CD14-positive monocyte (primary cell): ENCODE data around the gene UNK. TPM values are rescaled to one million over a fixed set of nuclear protein-coding genes. Genes with fewer than 3 reads are reported as not detected.

ENCODE experiments used
- DNase-seq, 3 donors: peaks; one replicate each; pipeline ENCODE4 v3.0.0-alpha.2; 2011 to 2022
- H2AFZ ChIP-seq: 2 replicates; pipeline ENCODE4 v1.6.0; 2012; ENCODE audit warnings: mild to moderate bottlenecking, low read depth, low read length, inconsistent platforms; ENCODE audit not compliant: insufficient read depth, poor library complexity, severe bottlenecking
- H3K27ac ChIP-seq, 2 donors: 1 replicate in 1 of 2; 2 replicates in 1 of 2; pipeline ENCODE4 v1.5.1; 2012 to 2013; ENCODE audit warnings: low read length in 2 of 2, control low read depth in 1 of 2, inconsistent platforms in 1 of 2, low read depth in 1 of 2, mild to moderate bottlenecking in 1 of 2
- H3K27me3 ChIP-seq, 2 donors: one replicate each; pipeline versions ENCODE4 v1.6.0 to v1.6.1; 2011 to 2013; ENCODE audit warnings: low read length in 2 of 2; ENCODE audit not compliant: control insufficient read depth in 2 of 2, insufficient read depth in 2 of 2
- H3K36me3 ChIP-seq, 2 donors: replicated peaks in 1 of 2; 1 replicate in 1 of 2; 2 replicates in 1 of 2; pipeline versions ENCODE4 v1.5.1 to v1.6.1; 2012 to 2013; ENCODE audit warnings: low read length in 2 of 2, control low read depth in 1 of 2, inconsistent platforms in 1 of 2, mild to moderate bottlenecking in 1 of 2; ENCODE audit not compliant: insufficient read depth in 2 of 2, control insufficient read depth in 1 of 2
- H3K4me1 ChIP-seq, 2 donors: 1 replicate in 1 of 2; 2 replicates in 1 of 2; pipeline versions ENCODE4 v1.5.1 to v1.6.1; 2012 to 2013; ENCODE audit warnings: low read length in 2 of 2, control low read depth in 1 of 2, inconsistent platforms in 1 of 2, mild to moderate bottlenecking in 1 of 2, moderate library complexity in 1 of 2; ENCODE audit not compliant: insufficient read depth in 2 of 2, control insufficient read depth in 1 of 2
- H3K4me2 ChIP-seq: replicated peaks from 2 replicates; pipeline ENCODE3; 2012; ENCODE audit warnings: low read length, moderate library complexity, mild to moderate bottlenecking; ENCODE audit not compliant: poor library complexity, severe bottlenecking; ENCODE audit errors: extremely low read depth
- H3K4me3 ChIP-seq, 3 experiments: fragments of 200-600 bp in 1 of 3; sonication (generic) in 1 of 3; replicated peaks in 1 of 3; 1 replicate in 2 of 3; 2 replicates in 1 of 3; pipeline ENCODE4 v1.5.1; 2011 to 2013; ENCODE audit warnings: low read length in 3 of 3, mild to moderate bottlenecking in 3 of 3, control low read depth in 2 of 3, low read depth in 2 of 3, inconsistent platforms in 1 of 3, moderate library complexity in 1 of 3
- H3K79me2 ChIP-seq: 2 replicates; pipeline ENCODE4 v1.6.0; 2012; ENCODE audit warnings: mild to moderate bottlenecking, control low read depth, inconsistent platforms, low read length, moderate library complexity; ENCODE audit not compliant: insufficient read depth
- H3K9ac ChIP-seq: 2 replicates; pipeline ENCODE4 v1.6.0; 2017; ENCODE audit warnings: low read length, mild to moderate bottlenecking; ENCODE audit not compliant: insufficient read depth, poor library complexity, severe bottlenecking
- H3K9me3 ChIP-seq, 2 donors: replicated peaks in 1 of 2; 1 replicate in 1 of 2; 2 replicates in 1 of 2; pipeline versions ENCODE4 v1.5.1 to v1.6.1; 2012 to 2013; ENCODE audit warnings: low read length in 2 of 2, control low read depth in 1 of 2; ENCODE audit not compliant: control insufficient read depth in 1 of 2, insufficient read depth in 1 of 2
- H4K20me1 ChIP-seq: 2 replicates; pipeline ENCODE4 v1.6.0; 2012; ENCODE audit warnings: mild to moderate bottlenecking, low read length, control low read depth, moderate library complexity; ENCODE audit not compliant: insufficient read depth
- H3K27ac Mint-ChIP-seq, 7 donors: one replicate each; pipeline ENCODE4 v1.8.0; 2020; ENCODE audit warnings: mild to moderate bottlenecking in 7 of 7, mixed read lengths in 7 of 7, moderate library complexity in 6 of 7, inconsistent platforms in 2 of 7
- H3K27me3 Mint-ChIP-seq, 3 donors: one replicate each; pipeline ENCODE4 v1.8.0; 2021 to 2022; ENCODE audit warnings: low read depth in 3 of 3, mild to moderate bottlenecking in 3 of 3, mixed read lengths in 3 of 3, moderate library complexity in 3 of 3, inconsistent platforms in 1 of 3
- H3K36me3 Mint-ChIP-seq, 2 donors: one replicate each; pipeline ENCODE4 v1.8.0; 2020; ENCODE audit warnings: mixed read lengths in 2 of 2, inconsistent platforms in 1 of 2, mild to moderate bottlenecking in 1 of 2
- H3K4me1 Mint-ChIP-seq: one replicate; pipeline ENCODE4 v1.8.0; 2020; ENCODE audit warnings: mild to moderate bottlenecking, mixed read lengths
- H3K4me3 Mint-ChIP-seq, 2 donors: one replicate each; pipeline ENCODE4 v1.8.0; 2020; ENCODE audit warnings: mild to moderate bottlenecking in 2 of 2, mixed read lengths in 2 of 2, moderate library complexity in 1 of 2
- H3K9me3 Mint-ChIP-seq, 7 donors: one replicate each; pipeline ENCODE4 v1.8.0; 2020 to 2022; ENCODE audit warnings: mixed read lengths in 7 of 7, mild to moderate bottlenecking in 6 of 7, moderate library complexity in 6 of 7, inconsistent platforms in 2 of 7
- CTCF ChIP-seq: fragments of 200-600 bp; IDR thresholded peaks from one replicate; pipeline ENCODE4 v1.8.0; 2022; ENCODE audit warnings: antibody characterized with exemption, mild to moderate bottlenecking
- WGBS: methylation state at CpG from one replicate; pipeline ENCODE4 v1.1.5; 2013; ENCODE audit warnings: missing lambda C conversion rate; ENCODE audit not compliant: insufficient coverage; 5-methylcytosine and 5-hydroxymethylcytosine counted together
- intact Hi-C, 2 donors: fragments of 100-400 bp; cut with micrococcal nuclease; formaldehyde crosslinking; loops; one replicate each; pipeline versions ENCODE4 v1.15.0 to v1.15.1; 2023
- polyA plus RNA-seq, 3 donors: library from polyadenylated mRNA; depleted of rRNA in 1 of 3; unstranded in 2 of 3; stranded (reverse) in 1 of 3; fragments of 300-500 nt in 2 of 3; fragments of >200 nt in 1 of 3; fragmentation: Illumina TruSeq in 2 of 3; gene quantifications; 1 replicate in 2 of 3; 2 replicates in 1 of 3; pipeline ENCODE4 v1.2.3, GENCODE V29; 2012 to 2021

UNK gene
- polyA plus RNA-seq, 3 donors: 6.3 to 12.9 (median 7.8) TPM

GRCh38 chr17:75838410-75838809 is 53.8 kb downstream of the UNK start:
- no peak overlapping the region for H3K27ac ChIP-seq
- DNase-seq: no peak
- H3K4me1 ChIP-seq: peaks cover 10 to 20% of the 10 kb centered on the region in 2 donors
- WGBS: 98% methylated on average over 13 of the region's 15 CpGs
- no peak overlapping the region for H3K9ac ChIP-seq
- TF ChIP-seq CTCF: no peak
- Mint-ChIP-seq H3K27ac (peak overlapping the region in 1 of 7 donors; percentile 15), H3K27me3 (peaks cover 0 to 2% (median 2%) of the 10 kb centered on the region in 3 donors), H3K36me3 (peaks cover 67 to 87% of the 10 kb centered on the region in 2 donors), H3K4me3 (no peak overlapping the region), H3K9me3 (no peaks in the 10 kb centered on the region), H3K4me1 (peaks cover 14% of the 10 kb centered on the region)
- H3K4me2 ChIP-seq: no peak overlapping the region
- H2AFZ ChIP-seq: no peak overlapping the region
- H3K36me3 ChIP-seq: peaks cover 71 to 86% of the 10 kb centered on the region in 2 donors
- H3K9me3 ChIP-seq: no peaks in the 10 kb centered on the region
- peaks cover 30% of the 10 kb centered on the region for H3K79me2 ChIP-seq
- H3K4me3 ChIP-seq: no peak overlapping the region
- no peaks in the 10 kb centered on the region for H3K27me3 ChIP-seq
- peaks cover 71% of the 10 kb centered on the region for H4K20me1 ChIP-seq
- intact Hi-C loops: no loop called here

GRCh38 chr17:75839942-75840798 is 55.6 kb downstream of the UNK start:
- no peak overlapping the region for H3K9ac ChIP-seq
- H3K27me3 ChIP-seq: no peaks in the 10 kb centered on the region
- H3K27ac ChIP-seq: no peak overlapping the region
- H3K4me2 ChIP-seq: no peak overlapping the region
- DNase-seq: no peak
- H3K36me3 ChIP-seq: peaks cover 53 to 68% of the 10 kb centered on the region in 2 donors
- no peak overlapping the region for H2AFZ ChIP-seq
- H3K4me1 ChIP-seq: peaks cover 20 to 26% of the 10 kb centered on the region in 2 donors
- peaks cover 9% of the 10 kb centered on the region for H3K4me1 Mint-ChIP-seq
- intact Hi-C loops: loop anchor here in 1 of 2 donors (10.0 kb wide), 1 partner anchor 175 kb away; the partner anchor contains the start of genes RECQL5 and SAP30BP
- H3K27me3 Mint-ChIP-seq: peaks cover 0 to 2% (median 0%) of the 10 kb centered on the region in 3 donors
- peaks cover 40% of the 10 kb centered on the region for H3K79me2 ChIP-seq
- H3K4me3 ChIP-seq: no peak overlapping the region
- H4K20me1 ChIP-seq: peaks cover 55% of the 10 kb centered on the region
- 97% methylated on average over 29 of the region's 36 CpGs for WGBS
- H3K4me3 Mint-ChIP-seq: no peak overlapping the region
- H3K9me3 Mint-ChIP-seq: no peaks in the 10 kb centered on the region
- H3K27ac Mint-ChIP-seq: peak overlapping the region in 1 of 7 donors; percentile 15
- no peaks in the 10 kb centered on the region for H3K9me3 ChIP-seq
- no peak for TF ChIP-seq CTCF
- H3K36me3 Mint-ChIP-seq: peaks cover 51 to 69% of the 10 kb centered on the region in 2 donors
